Smooth muscle cell (in vitro differentiated cells): ENCODE data around the gene LEPROT. TPM values are rescaled to one million over a fixed set of nuclear protein-coding genes. Genes with fewer than 3 reads are reported as not detected.

Source experiments
- DNase-seq: peaks from one replicate; lab custom pipeline; 2025; ENCODE audit not compliant: unreplicated experiment; lab: John Stamatoyannopoulos, UW
- H2AFZ ChIP-seq: fragments of 200-600 bp; sonication (generic); 2 replicates; pipeline ENCODE4 v1.6.0; 2016; ENCODE audit warnings: antibody characterized with exemption, low read depth, mild to moderate bottlenecking
- H3F3A ChIP-seq: fragments of 200-600 bp; sonication (generic); 2 replicates; pipeline ENCODE4 v1.6.0; 2017; ENCODE audit warnings: antibody characterized with exemption, low read depth
- H3K27ac ChIP-seq: fragments of 200-600 bp; sonication (generic); 2 replicates; pipeline ENCODE4 v1.5.1; 2016; ENCODE audit warnings: low read depth, mild to moderate bottlenecking
- H3K27me3 ChIP-seq: fragments of 200-600 bp; sonication (generic); 2 replicates; pipeline ENCODE4 v1.6.1; 2016; ENCODE audit warnings: low read depth, mild to moderate bottlenecking
- H3K36me3 ChIP-seq: fragments of 200-600 bp; sonication (generic); 2 replicates; pipeline ENCODE4 v1.5.1; 2016; ENCODE audit warnings: low read depth
- H3K4me1 ChIP-seq: fragments of 200-600 bp; sonication (generic); 2 replicates; pipeline ENCODE4 v1.5.1; 2016; ENCODE audit warnings: low read depth
- H3K4me2 ChIP-seq: fragments of 200-600 bp; sonication (generic); 2 replicates; pipeline ENCODE4 v1.6.0; 2016; ENCODE audit warnings: mild to moderate bottlenecking
- H3K4me3 ChIP-seq: fragments of 200-600 bp; sonication (generic); 2 replicates; pipeline ENCODE4 v1.5.1; 2016; ENCODE audit warnings: mild to moderate bottlenecking
- H3K79me2 ChIP-seq: fragments of 200-600 bp; sonication (generic); 2 replicates; pipeline ENCODE4 v1.6.0; 2016; ENCODE audit warnings: low read depth, mild to moderate bottlenecking
- H3K9ac ChIP-seq: fragments of 200-600 bp; sonication (generic); 2 replicates; pipeline ENCODE4 v1.6.0; 2016; ENCODE audit warnings: low read depth
- H3K9me3 ChIP-seq: fragments of 200-600 bp; sonication (generic); replicated peaks from 2 replicates; pipeline ENCODE4 v1.5.1; 2016; ENCODE audit warnings: low read depth
- H4K20me1 ChIP-seq: fragments of 200-600 bp; sonication (generic); 2 replicates; pipeline ENCODE4 v1.6.0; 2016; ENCODE audit warnings: low read depth
- WGBS: methylation state at CpG from one replicate; pipeline ENCODE4 v1.1.7; 2016; ENCODE audit warnings: low lambda C conversion rate; 5-methylcytosine and 5-hydroxymethylcytosine counted together
- polyA plus RNA-seq: library from polyadenylated mRNA; unstranded; fragments of >200 nt; fragmentation: Nextera tagmentation; extraction: Ambion mirVana; gene quantifications from 2 replicates; pipeline ENCODE4 v1.2.1, GENCODE V29; 2016
- total RNA-seq: library from RNA; depleted of rRNA; stranded (reverse); fragments of >200 nt; gene quantifications from 2 replicates; pipeline ENCODE4 v1.2.3, GENCODE V29; 2014
- TF ChIP-seq, protein P1 (sequence below): fragments of 200-600 bp; sonication (generic); IDR thresholded peaks from 2 replicates; pipeline ENCODE4 v1.5.1; 2017; ENCODE audit warnings: borderline replicate concordance, mild to moderate bottlenecking, antibody characterized with exemption; ENCODE audit not compliant: insufficient read depth, poor library complexity, severe bottlenecking

Gene LEPROT
- total and polyA plus RNA-seq, 2 experiments from 2014 or later = 61.0 to 76.4 TPM

DNA sequence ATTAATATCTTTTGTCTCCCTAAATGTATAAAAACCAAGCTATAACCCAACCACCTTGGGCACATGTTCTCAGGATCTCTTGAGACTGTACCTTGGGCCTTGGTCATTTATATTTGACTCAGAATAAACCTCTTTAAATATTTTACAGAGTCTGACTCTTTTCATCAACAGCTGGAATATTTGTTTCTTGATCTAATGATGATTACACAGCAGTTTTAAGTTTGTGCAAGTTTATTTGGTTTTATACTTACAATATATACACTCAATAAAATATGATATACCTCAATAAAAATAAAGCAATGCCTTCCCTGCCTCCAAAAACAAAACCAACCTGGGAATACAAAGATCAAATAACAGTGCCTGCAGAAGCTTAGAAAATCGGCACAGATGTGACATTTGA lies 22.0 kb downstream of the LEPROT start:
- Histone ChIP-seq H3F3A (no peaks in the 10 kb centered on the region), H3K4me2 (no peak overlapping the region), H3K27ac (no peak overlapping the region), H3K9me3 (no peaks in the 10 kb centered on the region), H3K27me3 (no peaks in the 10 kb centered on the region), H3K36me3 (no peaks in the 10 kb centered on the region), H4K20me1 (no peaks in the 10 kb centered on the region), H3K79me2 (no peaks in the 10 kb centered on the region), H3K4me1 (no peaks in the 10 kb centered on the region), H3K9ac (no peak overlapping the region), H2AFZ (no peak overlapping the region), H3K4me3 (no peak overlapping the region)
- no peak for DNase-seq
- 96% methylated on average over 1 of the region's 1 CpG for WGBS
- TF ChIP-seq, protein P1, sequence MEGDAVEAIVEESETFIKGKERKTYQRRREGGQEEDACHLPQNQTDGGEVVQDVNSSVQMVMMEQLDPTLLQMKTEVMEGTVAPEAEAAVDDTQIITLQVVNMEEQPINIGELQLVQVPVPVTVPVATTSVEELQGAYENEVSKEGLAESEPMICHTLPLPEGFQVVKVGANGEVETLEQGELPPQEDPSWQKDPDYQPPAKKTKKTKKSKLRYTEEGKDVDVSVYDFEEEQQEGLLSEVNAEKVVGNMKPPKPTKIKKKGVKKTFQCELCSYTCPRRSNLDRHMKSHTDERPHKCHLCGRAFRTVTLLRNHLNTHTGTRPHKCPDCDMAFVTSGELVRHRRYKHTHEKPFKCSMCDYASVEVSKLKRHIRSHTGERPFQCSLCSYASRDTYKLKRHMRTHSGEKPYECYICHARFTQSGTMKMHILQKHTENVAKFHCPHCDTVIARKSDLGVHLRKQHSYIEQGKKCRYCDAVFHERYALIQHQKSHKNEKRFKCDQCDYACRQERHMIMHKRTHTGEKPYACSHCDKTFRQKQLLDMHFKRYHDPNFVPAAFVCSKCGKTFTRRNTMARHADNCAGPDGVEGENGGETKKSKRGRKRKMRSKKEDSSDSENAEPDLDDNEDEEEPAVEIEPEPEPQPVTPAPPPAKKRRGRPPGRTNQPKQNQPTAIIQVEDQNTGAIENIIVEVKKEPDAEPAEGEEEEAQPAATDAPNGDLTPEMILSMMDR = no peak

- H3K9me3 ChIP-seq = no peaks in the 10 kb centered on the region
- no peaks in the 10 kb centered on the region for H3K36me3 ChIP-seq
- no peaks in the 10 kb centered on the region for H3F3A ChIP-seq
- H3K9ac ChIP-seq = no peak overlapping the region
- WGBS = 90% methylated on average over 2 of the region's 2 CpGs
- no peaks in the 10 kb centered on the region for H3K4me1 ChIP-seq
- H3K4me2 ChIP-seq = no peak overlapping the region
- no peak for DNase-seq
- H4K20me1 ChIP-seq = no peaks in the 10 kb centered on the region
- H3K4me3 ChIP-seq = no peak overlapping the region
- H2AFZ ChIP-seq = no peak overlapping the region
- H3K27ac ChIP-seq = no peak overlapping the region
- H3K27me3 ChIP-seq = no peaks in the 10 kb centered on the region
- TF ChIP-seq, protein P1 = no peak
- H3K79me2 ChIP-seq = no peaks in the 10 kb centered on the region
Measured at GRCh38 chr1:65443647-65444046, 23.2 kb downstream of the LEPROT start.

DNA sequence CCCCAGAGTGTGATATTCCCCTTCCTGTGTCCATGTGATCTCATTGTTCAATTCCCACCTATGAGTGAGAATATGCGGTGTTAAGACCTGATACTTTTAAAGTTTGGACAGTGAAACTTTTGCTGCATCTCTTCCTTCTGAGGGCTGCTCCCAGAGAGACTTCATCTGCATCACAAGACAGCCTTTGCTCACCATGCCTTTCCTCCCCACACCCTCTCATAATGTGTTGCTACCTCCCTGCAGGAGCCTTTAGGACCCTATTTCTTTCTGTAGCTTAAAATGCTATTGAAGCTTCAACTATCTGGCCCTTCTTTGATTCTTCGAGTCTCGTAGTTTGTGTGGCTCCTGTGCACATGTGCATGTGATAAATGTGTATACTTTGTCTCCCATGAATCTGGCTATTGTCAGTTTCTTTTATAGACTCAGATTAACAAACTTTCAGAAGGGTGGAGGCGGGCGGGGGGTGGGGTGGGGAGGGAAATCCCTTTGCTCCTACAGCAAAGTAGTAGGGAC lies 23.7 kb downstream of the LEPROT start:
- Histone ChIP-seq H3K4me3 (no peak overlapping the region), H3K4me1 (no peaks in the 10 kb centered on the region), H3K79me2 (no peaks in the 10 kb centered on the region), H3K27ac (no peak overlapping the region), H4K20me1 (no peaks in the 10 kb centered on the region), H3K9me3 (no peaks in the 10 kb centered on the region), H3K4me2 (no peak overlapping the region), H2AFZ (no peak overlapping the region), H3K36me3 (no peaks in the 10 kb centered on the region), H3F3A (no peaks in the 10 kb centered on the region), H3K9ac (no peak overlapping the region), H3K27me3 (no peaks in the 10 kb centered on the region)
- no peak for DNase-seq
- 75% methylated on average over 5 of the region's 5 CpGs for WGBS
- TF ChIP-seq, protein P1 = no peak

- Histone ChIP-seq H3K9ac (no peak overlapping the region), H2AFZ (no peak overlapping the region), H3K36me3 (no peaks in the 10 kb centered on the region), H4K20me1 (no peaks in the 10 kb centered on the region), H3F3A (no peaks in the 10 kb centered on the region), H3K9me3 (no peaks in the 10 kb centered on the region), H3K4me2 (no peak overlapping the region), H3K4me3 (no peak overlapping the region), H3K4me1 (no peaks in the 10 kb centered on the region), H3K27ac (no peak overlapping the region), H3K27me3 (no peaks in the 10 kb centered on the region), H3K79me2 (no peaks in the 10 kb centered on the region)
- DNase-seq = no peak
- TF ChIP-seq, protein P1 = no peak
- 93% methylated on average over 1 of the region's 1 CpG for WGBS
Measured at GRCh38 chr1:65445837-65446236, 25.4 kb downstream of the LEPROT start.
